Thoracic aorta (tissue), 2 donors: Measurements from ENCODE around the gene OSBPL1A. TPM values are rescaled to one million over a fixed set of nuclear protein-coding genes. Genes with fewer than 3 reads are reported as not detected.

ENCODE experiments used
- ATAC-seq: fragments of 150-250 bp; one replicate; pipeline ENCODE4 v1.8.0; 2017; ENCODE audit warnings: low read depth; ENCODE audit not compliant: insufficient number of reproducible peaks, low FRiP score
- DNase-seq: peaks from one replicate; pipeline ENCODE4 v3.0.0-alpha.2; 2020; ENCODE audit warnings: low spot score
- H3K27ac ChIP-seq, 2 donors: fragments of 200-600 bp; sonication (generic); 1 replicate in 1 of 2; 2 replicates in 1 of 2; pipeline ENCODE4 v1.5.1; 2016; ENCODE audit warnings: mild to moderate bottlenecking in 2 of 2, moderate library complexity in 2 of 2
- H3K27me3 ChIP-seq: fragments of 200-600 bp; sonication (generic); replicated peaks from 2 replicates; pipeline ENCODE4 v1.6.0; 2016; ENCODE audit warnings: mild to moderate bottlenecking; ENCODE audit not compliant: insufficient read depth
- H3K36me3 ChIP-seq: fragments of 200-600 bp; sonication (generic); one replicate; pipeline ENCODE4 v1.5.1; 2016
- H3K4me1 ChIP-seq, 2 donors: fragments of 200-600 bp; sonication (generic); 1 replicate in 1 of 2; 2 replicates in 1 of 2; pipeline versions ENCODE4 v1.5.1 to v1.6.0; 2016; ENCODE audit warnings: low read depth in 2 of 2, mild to moderate bottlenecking in 1 of 2; ENCODE audit not compliant: control insufficient read depth in 1 of 2
- H3K4me3 ChIP-seq: fragments of 200-600 bp; sonication (generic); 2 replicates; pipeline ENCODE4 v1.5.1; 2016; ENCODE audit warnings: mild to moderate bottlenecking
- H3K9me3 ChIP-seq: fragments of 200-600 bp; sonication (generic); 2 replicates; pipeline ENCODE4 v1.5.1; 2016
- CTCF ChIP-seq: fragments of 200-600 bp; sonication (generic); IDR thresholded peaks from one replicate; pipeline ENCODE4 v1.5.1; 2019; ENCODE audit warnings: antibody characterized with exemption
- total RNA-seq, 2 donors: library from RNA; depleted of rRNA; stranded (reverse); fragments of >200 nt; gene quantifications; one replicate each; pipeline versions ENCODE4 v1.1.0 to v1.2.3, GENCODE V29; 2016

OSBPL1A gene
- total RNA-seq, 2 donors from 2014 or later: 35.1 to 53.7 TPM

GRCh38 chr18:24326211-24326610 is 71.4 kb downstream of the OSBPL1A start:
- no peak for ATAC-seq

GRCh38 chr18:24322584-24323136 is 75.0 kb downstream of the OSBPL1A start:
- DNase-seq (no peak), ATAC-seq (no peak)
- no peak for TF ChIP-seq CTCF

More at GRCh38 chr18:24326211-24326610, 71.4 kb downstream of the OSBPL1A start:
- Histone ChIP-seq H3K36me3 (no peaks in the 10 kb centered on the region), H3K27ac (no peak overlapping the region), H3K4me3 (no peak overlapping the region), H3K9me3 (no peaks in the 10 kb centered on the region), H3K27me3 (no peaks in the 10 kb centered on the region), H3K4me1 (peaks cover 11 to 12% of the 10 kb centered on the region in 2 donors)
- TF ChIP-seq CTCF: no peak
- no peak for DNase-seq

GRCh38 chr18:24321071-24321470 is 76.6 kb downstream of the OSBPL1A start:
- H3K9me3 ChIP-seq: no peaks in the 10 kb centered on the region
- H3K27me3 ChIP-seq: no peaks in the 10 kb centered on the region
- no peaks in the 10 kb centered on the region for H3K36me3 ChIP-seq
- H3K4me1 ChIP-seq: peaks cover 11 to 12% of the 10 kb centered on the region in 2 donors
- no peak overlapping the region for H3K27ac ChIP-seq
- no peak overlapping the region for H3K4me3 ChIP-seq
- ATAC-seq (no peak), DNase-seq (no peak)
- TF ChIP-seq CTCF: no peak

More at GRCh38 chr18:24322584-24323136, 75.0 kb downstream of the OSBPL1A start:
- Histone ChIP-seq H3K9me3 (no peaks in the 10 kb centered on the region), H3K4me3 (peak overlapping the region; percentile 2), H3K27me3 (no peaks in the 10 kb centered on the region), H3K27ac (peak overlapping the region in 1 of 2 donors; percentile 37), H3K36me3 (no peaks in the 10 kb centered on the region), H3K4me1 (peaks cover 11 to 12% of the 10 kb centered on the region in 2 donors)

- no peak overlapping the region for H3K27ac ChIP-seq
- no peak for TF ChIP-seq CTCF
- no peaks in the 10 kb centered on the region for H3K9me3 ChIP-seq
- no peak overlapping the region for H3K4me3 ChIP-seq
- H3K4me1 ChIP-seq: peaks cover 11 to 12% of the 10 kb centered on the region in 2 donors
- H3K27me3 ChIP-seq: no peaks in the 10 kb centered on the region
- ATAC-seq (no peak), DNase-seq (no peak)
- H3K36me3 ChIP-seq: no peaks in the 10 kb centered on the region
Observed at GRCh38 chr18:24319757-24320156, 77.9 kb downstream of the OSBPL1A start.

GRCh38 chr18:24317370-24317769 is 80.3 kb downstream of the OSBPL1A start:
- H3K4me3 ChIP-seq: no peak overlapping the region
- H3K9me3 ChIP-seq: no peaks in the 10 kb centered on the region
- no peaks in the 10 kb centered on the region for H3K27me3 ChIP-seq
- H3K36me3 ChIP-seq: no peaks in the 10 kb centered on the region
- no peak for DNase-seq
- TF ChIP-seq CTCF: no peak
- peaks cover 8% of the 10 kb centered on the region in 2 donors for H3K4me1 ChIP-seq
- ATAC-seq: no peak
- H3K27ac ChIP-seq: no peak overlapping the region
